GM12892 (cell line): ENCODE results near the gene HOXC6.

ENCODE experiments used
- POLR2A ChIP-seq: IDR thresholded peaks from 2 replicates; pipeline ENCODE4 v1.6.1; 2011; ENCODE audit warnings: low read depth, low read length, control low read depth
- POLR2AphosphoS5 ChIP-seq: IDR thresholded peaks from 2 replicates; pipeline ENCODE4 v1.6.1; 2011; ENCODE audit warnings: low read depth, low read length, control low read depth

GRCh38 chr12:54047964-54048303, 19.7 kb downstream of the HOXC6 start:
- TF ChIP-seq POLR2AphosphoS5 (no peak), POLR2A (no peak)
